HG03432 (cell line): ENCODE data around the gene SLC35F2.
A peak's percentile ranks its signal among the peaks of the same experiment; 100 is the strongest.

Experiments
- ATAC-seq: cut with Tn5 transposase; IDR thresholded peaks from one replicate; pipeline ENCODE4 v1.9.1; 2021; ENCODE audit warnings: mild to moderate bottlenecking, moderate library complexity; ENCODE audit not compliant: unreplicated experiment

SLC35F2 gene

GRCh38 chr11:107743191-107743590 lies 115.4 kb downstream of the SLC35F2 start:
- no peak for ATAC-seq

- ATAC-seq = peak; percentile 93
Observed at GRCh38 chr11:107741044-107741823, 117.4 kb downstream of the SLC35F2 start.
